ENCODE data around the gene ARHGAP23.
"Not testable (repeated sequence)": the region's sequence is repeated elsewhere in the genome, so short reads cannot be mapped to it uniquely, and the experiment has no call there.

DNA sequence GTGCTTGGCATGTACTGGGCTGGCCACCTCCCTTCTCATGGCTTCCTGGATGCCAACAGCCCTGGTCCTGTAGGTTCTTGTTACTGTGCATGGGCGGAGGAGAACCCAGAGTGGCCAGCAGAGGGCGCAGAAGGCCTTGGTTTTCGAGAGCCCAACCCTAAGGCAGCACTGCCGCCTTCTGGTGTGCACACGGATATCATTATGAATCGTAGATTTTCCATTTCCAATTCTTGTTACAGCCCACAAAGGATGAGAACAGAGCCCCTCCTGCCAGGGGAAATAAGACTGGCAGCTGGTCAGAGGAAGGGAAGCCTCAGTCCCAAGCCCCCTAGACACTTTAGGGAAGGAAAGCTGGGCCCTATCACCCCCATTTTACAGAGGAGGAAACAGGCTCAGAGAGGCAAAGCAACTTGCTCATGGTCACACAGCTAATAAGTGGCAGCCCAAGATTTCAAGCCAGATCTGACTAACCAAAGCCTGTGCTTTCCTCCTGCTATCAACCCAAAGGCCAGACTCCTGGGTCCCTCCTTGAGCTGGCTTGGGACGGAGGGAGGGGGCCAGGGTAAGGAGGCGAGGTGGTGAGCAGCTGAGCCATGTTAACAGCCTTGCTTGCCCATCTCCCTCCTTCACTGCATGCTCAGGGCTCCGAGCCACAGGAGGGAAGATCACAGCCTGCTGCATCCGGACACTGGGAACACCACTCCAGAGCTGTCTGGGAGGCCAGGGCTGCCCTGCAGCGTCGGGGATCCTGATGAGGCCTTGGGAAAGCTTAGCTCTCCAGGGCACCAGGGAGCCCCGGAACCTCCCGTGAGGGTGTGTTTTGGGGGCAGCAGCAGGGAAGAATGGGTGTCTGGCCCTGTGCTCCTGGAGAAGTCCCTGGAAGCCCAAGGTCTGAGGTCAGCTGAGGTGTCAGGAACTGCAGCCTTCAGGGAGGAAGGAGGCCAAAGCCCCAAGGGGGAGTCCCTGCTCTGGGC, 64.1 kb downstream of the ARHGAP23 start:
- TF ChIP-seq POLR2A (IDR thresholded peaks at IDR 0.05; ENCODE audit: low read length); GATA1 (IDR thresholded peaks at IDR 0.05; ENCODE audit: low read depth, low read length): not testable (repeated sequence)

Data from erythroblast (primary cell).